ENCODE measurements around the gene APP. TPM values are rescaled to one million over a fixed set of nuclear protein-coding genes. Genes with fewer than 3 reads are reported as not detected.

The APP gene
- total RNA-seq, 1 experiment from 2014 or later = 266 TPM

DNA sequence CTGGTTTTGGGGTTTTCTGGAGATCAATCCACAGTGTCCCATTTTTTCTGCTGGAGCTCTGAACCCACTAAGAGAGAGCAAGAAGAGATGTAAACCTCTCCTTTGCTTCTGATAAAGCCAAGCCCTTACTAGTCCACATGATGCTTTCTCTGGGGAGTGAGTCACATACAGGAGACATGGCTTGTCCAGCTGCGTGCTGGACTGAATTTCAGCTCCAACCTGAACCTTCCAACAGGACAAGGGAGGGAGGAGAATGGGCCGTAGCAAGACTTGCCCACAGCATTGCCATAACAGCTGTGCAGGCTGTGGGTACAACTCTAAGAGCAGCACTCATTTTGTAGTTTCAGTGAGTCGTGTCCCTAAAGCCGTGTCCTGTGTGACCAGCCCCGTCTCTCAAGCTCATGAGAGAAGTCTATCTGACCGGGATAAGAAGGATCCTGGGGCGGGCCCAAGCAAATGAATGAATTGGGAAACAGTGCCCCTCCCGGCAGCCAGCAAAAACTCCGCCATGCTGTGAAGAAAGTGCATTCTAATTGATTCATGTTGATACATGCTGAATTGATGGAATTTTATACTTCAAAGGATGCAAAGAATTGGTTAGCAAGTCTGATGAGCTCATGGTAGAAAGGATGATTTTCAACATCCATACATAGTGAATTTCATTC lies 240.6 kb downstream of the APP start:
- Histone ChIP-seq H2AFZ (ENCODE audit: low read length) (no peak overlapping the region), H3K4me2 (ENCODE audit: low read length) (no peak overlapping the region), H4K20me1 (ENCODE audit: low read length) (no peaks in the 10 kb centered on the region), H3K9me2 (replicated peaks; ENCODE audit: low read length) (no peaks in the 10 kb centered on the region), H3K4me1 (ENCODE audit: insufficient read depth, low read length) (peaks cover 10% of the 10 kb centered on the region), H3F3A (ENCODE audit: low read length, unreplicated experiment) (no peaks in the 10 kb centered on the region), H3K36me3 (ENCODE audit: low read depth, low read length) (0 out of 2 replicates have a peak, but pooled peaks cover 3% of the 10 kb centered on the region), H3K79me2 (ENCODE audit: low read length) (no peaks in the 10 kb centered on the region), H3K27ac (ENCODE audit: low read length) (no peak overlapping the region), H3K27me3 (ENCODE audit: low read length) (no peaks in the 10 kb centered on the region), H3K9me3 (ENCODE audit: low read length) (no peaks in the 10 kb centered on the region), H3K4me3 (ENCODE audit: low read length) (no peak overlapping the region), H3K9ac (ENCODE audit: low read length) (no peak overlapping the region)
- BruUV-seq (replicated peaks) = no TSS peak
- ChIA-PET POLR2A (ENCODE audit: unreplicated experiment) (no interaction called here), CTCF (no interaction called here)
- no peak for DNase-seq
- intact Hi-C loops (cut with micrococcal nuclease) = no loop called here
- no peak for ATAC-seq
- no peak for TF ChIP-seq CTCF (conservative IDR thresholded peaks at IDR 0.05; ENCODE audit: low read depth, low read length)
- no peak for TF ChIP-seq EZH2phosphoT487 (IDR thresholded peaks at IDR 0.05; ENCODE audit: borderline replicate concordance, low read length)

DNA sequence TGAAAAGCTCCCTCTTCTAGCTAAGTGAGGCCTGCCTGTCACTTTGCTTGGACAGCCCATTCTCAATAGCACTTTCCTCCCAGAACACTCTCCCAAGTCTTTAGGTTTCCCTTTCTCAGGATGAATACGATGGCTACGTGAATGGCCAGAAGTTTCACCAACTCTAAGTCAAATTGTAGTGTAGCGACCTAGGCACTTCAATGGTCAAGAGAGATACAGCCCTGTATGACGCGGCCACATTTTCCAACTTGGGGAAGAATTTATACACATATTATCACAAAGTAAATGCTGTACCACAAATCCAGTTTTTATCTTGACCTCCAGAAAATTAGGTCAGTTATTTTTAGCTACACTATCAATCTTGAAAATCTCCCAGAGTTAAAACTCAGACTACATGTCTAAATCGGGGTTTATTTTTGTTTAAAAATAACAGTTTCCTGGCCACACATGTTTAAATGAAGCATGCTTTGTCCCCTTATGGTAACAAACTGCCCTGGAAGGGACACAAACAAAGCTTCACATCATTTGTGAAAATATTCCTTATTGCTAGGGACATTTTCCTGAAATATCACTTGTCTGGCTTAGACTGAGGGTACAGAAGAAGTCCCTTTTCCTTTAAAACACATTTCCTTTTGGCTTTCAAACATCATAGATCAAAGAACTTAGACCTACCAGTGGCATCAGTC lies 243.2 kb downstream of the APP start:
- Histone ChIP-seq H3K27me3 (ENCODE audit: low read length) (no peaks in the 10 kb centered on the region), H3K36me3 (ENCODE audit: low read depth, low read length) (0 out of 2 replicates have a peak, but pooled peaks cover 3% of the 10 kb centered on the region), H3K4me2 (ENCODE audit: low read length) (no peak overlapping the region), H3K27ac (ENCODE audit: low read length) (no peak overlapping the region), H4K20me1 (ENCODE audit: low read length) (no peaks in the 10 kb centered on the region), H3F3A (ENCODE audit: low read length, unreplicated experiment) (no peaks in the 10 kb centered on the region), H3K9me3 (ENCODE audit: low read length) (no peaks in the 10 kb centered on the region), H2AFZ (ENCODE audit: low read length) (no peak overlapping the region), H3K4me3 (ENCODE audit: low read length) (no peak overlapping the region), H3K9me2 (replicated peaks; ENCODE audit: low read length) (no peaks in the 10 kb centered on the region), H3K4me1 (ENCODE audit: insufficient read depth, low read length) (no peaks in the 10 kb centered on the region), H3K9ac (ENCODE audit: low read length) (no peak overlapping the region), H3K79me2 (ENCODE audit: low read length) (no peaks in the 10 kb centered on the region)
- BruUV-seq (replicated peaks) = no TSS peak
- DNase-seq (no peak), ATAC-seq (no peak)
- no peak for TF ChIP-seq EZH2 (IDR thresholded peaks at IDR 0.05; ENCODE audit: low read length, unreplicated experiment)
- no peak for TF ChIP-seq EZH2phosphoT487 (IDR thresholded peaks at IDR 0.05; ENCODE audit: borderline replicate concordance, low read length)
- no peak for TF ChIP-seq CTCF (conservative IDR thresholded peaks at IDR 0.05; ENCODE audit: low read depth, low read length)
- ChIA-PET POLR2A (ENCODE audit: unreplicated experiment) (no interaction called here), CTCF (no interaction called here)
- intact Hi-C loops (cut with micrococcal nuclease) = no loop called here

DNA sequence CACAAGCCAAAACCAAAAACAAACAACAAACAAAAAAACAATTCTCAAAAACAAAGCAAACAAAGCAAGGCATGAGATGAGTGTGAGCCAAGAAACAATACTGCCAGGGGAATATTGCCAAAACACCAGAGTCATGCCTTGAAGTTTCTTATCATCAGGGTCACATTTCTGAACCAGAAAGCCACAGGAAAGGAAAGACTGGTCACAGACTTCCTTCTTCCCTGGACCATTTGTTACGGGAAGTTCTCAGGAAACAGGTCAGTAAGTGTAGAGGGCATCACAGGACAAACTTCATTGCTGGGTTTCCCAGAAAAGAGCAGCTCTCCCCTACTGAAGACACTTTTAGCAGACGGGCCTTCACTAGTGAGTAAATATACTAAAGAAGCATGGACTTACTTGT lies 244.6 kb downstream of the APP start:
- ChIA-PET POLR2A (ENCODE audit: unreplicated experiment) (no interaction called here), CTCF (no interaction called here)
- H3K9me2 ChIP-seq (replicated peaks; ENCODE audit: low read length) = no peaks in the 10 kb centered on the region
- TF ChIP-seq EZH2phosphoT487 (IDR thresholded peaks at IDR 0.05; ENCODE audit: borderline replicate concordance, low read length) (no peak), EZH2 (IDR thresholded peaks at IDR 0.05; ENCODE audit: low read length, unreplicated experiment) (no peak), CTCF (conservative IDR thresholded peaks at IDR 0.05; ENCODE audit: low read depth, low read length) (no peak)
- no peaks in the 10 kb centered on the region for H4K20me1 ChIP-seq (ENCODE audit: low read length)
- no peaks in the 10 kb centered on the region for H3K9me3 ChIP-seq (ENCODE audit: low read length)
- no TSS peak for BruUV-seq (replicated peaks)
- H3K27me3 ChIP-seq (ENCODE audit: low read length) = no peaks in the 10 kb centered on the region
- intact Hi-C loops (cut with micrococcal nuclease) = no loop called here
- H3F3A ChIP-seq (ENCODE audit: low read length, unreplicated experiment) = no peaks in the 10 kb centered on the region
- ATAC-seq = no peak
- H2AFZ ChIP-seq (ENCODE audit: low read length) = no peak overlapping the region
- H3K27ac ChIP-seq (ENCODE audit: low read length) = no peak overlapping the region
- no peaks in the 10 kb centered on the region for H3K4me1 ChIP-seq (ENCODE audit: insufficient read depth, low read length)
- no peaks in the 10 kb centered on the region for H3K79me2 ChIP-seq (ENCODE audit: low read length)
- 0 out of 2 replicates have a peak, but pooled peaks cover 3% of the 10 kb centered on the region for H3K36me3 ChIP-seq (ENCODE audit: low read depth, low read length)
- H3K4me3 ChIP-seq (ENCODE audit: low read length) = no peak overlapping the region
- H3K9ac ChIP-seq (ENCODE audit: low read length) = no peak overlapping the region
- no peak overlapping the region for H3K4me2 ChIP-seq (ENCODE audit: low read length)
- DNase-seq = peak; percentile 25

Measured in PC-3 (cell line).